GM19455 (cell line): ENCODE measurements around the gene NRCAM.

Experiments
- ATAC-seq: cut with Tn5 transposase; IDR thresholded peaks from one replicate; pipeline ENCODE4 v1.9.1; 2021; ENCODE audit not compliant: unreplicated experiment

NRCAM gene

DNA sequence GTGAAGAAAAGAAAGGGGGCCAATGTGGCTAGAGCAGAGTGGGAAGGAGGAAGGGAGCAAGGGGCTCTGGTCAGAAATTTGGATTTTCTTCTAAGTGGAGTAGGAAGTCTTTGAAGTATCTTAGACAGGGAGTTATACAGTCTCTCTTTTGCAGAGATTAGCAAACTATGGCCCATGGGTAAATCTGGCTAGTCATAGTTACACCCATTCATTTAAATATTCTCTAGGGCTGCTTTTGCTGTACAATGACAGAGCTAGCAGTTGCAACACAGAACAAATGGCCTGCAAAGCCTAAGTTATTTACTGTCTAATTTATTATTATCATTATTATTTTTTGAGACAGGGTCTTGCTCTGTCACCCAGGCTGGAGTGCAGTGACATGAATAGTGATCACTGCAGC, 315.6 kb downstream of the NRCAM start:
- no peak for ATAC-seq

- ATAC-seq = no peak
Observed at GRCh38 chr7:108138911-108139310, 317.3 kb downstream of the NRCAM start.

- ATAC-seq = no peak
Observed at GRCh38 chr7:108137993-108138392, 318.2 kb downstream of the NRCAM start.

GRCh38 chr7:108137040-108137439, 319.2 kb downstream of the NRCAM start:
- ATAC-seq = no peak

DNA sequence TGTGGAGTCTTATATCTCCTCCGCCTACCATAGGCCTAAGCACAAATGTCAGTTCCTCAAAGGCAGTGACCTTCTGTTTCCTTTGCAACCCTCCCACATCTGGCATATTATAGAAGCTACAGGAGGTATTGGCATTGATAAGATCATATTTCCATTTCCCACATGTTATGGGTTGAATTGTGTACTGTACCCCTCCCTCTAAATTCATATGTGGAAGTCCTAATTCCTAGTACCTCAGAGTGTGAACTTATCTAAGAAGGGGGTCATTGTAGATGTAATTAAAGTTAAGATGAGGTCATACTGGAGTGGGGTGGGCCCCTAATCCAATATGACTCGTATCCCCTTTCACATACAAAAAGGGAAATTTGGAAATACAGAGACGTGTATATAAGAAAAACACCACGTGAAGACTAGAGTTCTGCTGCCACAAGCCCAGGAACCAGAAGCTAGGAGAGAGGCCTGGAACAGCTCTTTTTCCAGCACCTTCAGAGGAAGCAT, 320.0 kb downstream of the NRCAM start:
- no peak for ATAC-seq

- ATAC-seq = peak; percentile 95
Observed at GRCh38 chr7:108135446-108136190, 320.6 kb downstream of the NRCAM start.

DNA sequence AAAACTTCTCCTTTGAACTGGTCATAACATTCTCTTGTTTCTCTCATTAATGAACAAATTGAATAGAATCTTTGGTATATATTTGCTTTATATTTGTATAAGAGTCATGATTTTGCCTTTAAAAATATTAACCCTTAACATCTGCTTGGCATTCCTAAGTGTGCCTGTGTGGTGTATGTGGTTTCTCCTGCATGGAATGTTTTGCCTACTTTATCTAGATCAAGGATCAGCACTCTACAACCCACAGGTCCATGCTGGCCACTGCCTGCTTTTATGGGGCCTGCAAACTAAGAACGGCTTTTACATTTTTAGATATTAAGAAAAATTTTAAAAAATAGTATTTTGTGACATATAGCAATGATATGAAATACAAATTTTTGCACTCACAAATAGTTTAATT, 321.8 kb downstream of the NRCAM start:
- no peak for ATAC-seq

- no peak for ATAC-seq
Observed at GRCh38 chr7:108132551-108133265, 323.5 kb downstream of the NRCAM start.

DNA sequence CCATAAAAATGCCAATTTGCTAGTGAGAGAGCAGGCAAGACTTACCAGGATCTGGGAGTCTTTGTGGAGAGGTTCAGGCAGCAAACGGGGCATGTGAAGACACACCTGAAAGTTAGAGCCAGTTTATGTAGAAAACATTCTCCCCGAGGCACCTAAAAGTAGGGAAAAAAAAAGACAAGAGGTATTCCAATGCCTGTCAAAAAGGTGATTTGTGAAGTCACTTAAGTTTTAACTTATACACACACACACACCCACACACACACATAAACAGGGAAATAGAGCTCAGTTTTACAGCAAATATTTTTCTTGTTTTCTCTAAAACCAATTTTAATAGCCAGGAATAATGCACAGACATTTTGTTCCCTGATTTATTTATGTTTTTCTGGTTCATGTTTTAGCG, 326.0 kb downstream of the NRCAM start, which contains the start of gene LAMB4:
LAMB4 (minus strand) TSS at position 101 of the 400 bp plus-strand sequence. CDS start 7,197 bp downstream, outside the sequence.
- ATAC-seq = no peak

DNA sequence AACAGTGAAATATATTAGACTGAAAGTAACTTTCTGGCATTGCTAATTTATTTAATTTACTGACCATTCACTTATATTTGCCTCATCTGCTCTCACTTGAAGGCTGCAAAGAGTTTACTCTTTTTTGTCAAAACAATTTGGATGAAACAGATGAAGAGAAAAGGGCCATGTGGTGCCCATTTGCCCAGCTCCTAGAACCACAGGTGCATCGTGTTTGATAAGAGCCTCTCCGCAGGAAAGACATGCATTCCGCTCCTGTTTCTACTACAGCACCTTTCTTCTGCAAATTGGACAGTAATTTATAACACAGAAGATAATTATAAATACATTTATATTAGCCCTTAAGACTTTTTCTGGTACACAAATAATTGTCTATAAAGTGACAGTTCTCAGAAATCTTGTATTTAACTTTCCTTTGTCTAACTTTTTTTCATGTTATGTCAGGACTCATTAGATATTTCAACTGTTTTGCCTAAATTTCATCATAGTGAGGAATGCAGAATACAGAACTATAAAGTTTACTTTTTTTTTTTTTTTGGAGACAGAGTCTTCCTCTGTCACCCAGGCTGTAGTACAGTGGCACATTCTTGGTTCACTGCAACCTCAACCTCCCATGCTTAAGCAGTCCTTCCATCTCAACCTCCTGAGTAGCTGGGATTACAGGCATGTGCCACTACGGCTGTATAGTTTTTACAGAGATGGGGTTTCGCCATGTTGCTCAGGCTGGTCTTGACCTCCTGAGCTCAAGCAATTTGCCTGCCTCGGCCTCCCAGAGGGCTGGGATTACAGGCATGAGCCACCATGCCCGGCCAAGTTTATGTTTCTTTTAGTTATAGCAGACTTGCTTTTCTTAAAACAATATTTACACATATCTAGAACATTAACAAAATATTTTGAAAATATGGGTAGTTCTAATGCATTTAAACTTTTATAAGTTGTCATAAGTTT, 326.9 kb downstream of the NRCAM start:
- no peak for ATAC-seq

DNA sequence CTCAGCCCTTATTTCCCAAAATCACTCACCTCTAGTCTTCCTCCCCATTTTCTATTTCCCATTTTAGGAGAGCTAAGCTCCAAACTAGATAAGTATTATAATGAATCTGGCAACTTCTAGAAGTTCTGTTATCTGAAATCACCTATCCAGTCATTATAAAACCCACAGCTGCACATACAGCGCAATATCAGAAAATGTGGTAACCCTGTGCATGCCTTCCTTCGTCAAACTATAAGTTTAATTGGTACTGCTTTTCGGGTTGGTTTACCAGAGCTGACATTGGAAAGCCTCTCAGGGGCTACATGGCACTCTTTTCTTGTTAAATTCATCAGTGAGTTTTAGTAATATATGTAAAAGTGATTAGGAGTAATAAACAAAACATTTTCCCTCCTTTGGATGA, 327.7 kb downstream of the NRCAM start:
- no peak for ATAC-seq

DNA sequence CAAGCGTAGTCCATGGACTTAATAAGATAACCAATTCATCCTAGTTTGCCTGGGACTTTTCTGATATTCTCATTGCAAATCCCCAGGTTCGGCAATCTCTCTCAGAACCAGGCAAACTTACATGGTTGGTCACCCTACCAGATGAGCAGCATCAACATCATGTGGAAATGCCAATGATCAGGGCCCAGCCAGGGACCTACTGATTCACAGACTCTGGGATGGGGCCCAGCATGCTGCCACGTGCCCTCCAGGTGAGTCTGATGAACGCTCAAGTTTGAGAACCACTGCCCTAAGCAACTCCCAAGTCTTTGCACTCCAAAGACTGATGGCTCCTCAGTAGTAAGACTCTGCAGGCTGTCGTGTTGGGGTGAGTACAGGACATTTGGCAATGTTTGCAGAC, 328.8 kb downstream of the NRCAM start:
- ATAC-seq = no peak

DNA sequence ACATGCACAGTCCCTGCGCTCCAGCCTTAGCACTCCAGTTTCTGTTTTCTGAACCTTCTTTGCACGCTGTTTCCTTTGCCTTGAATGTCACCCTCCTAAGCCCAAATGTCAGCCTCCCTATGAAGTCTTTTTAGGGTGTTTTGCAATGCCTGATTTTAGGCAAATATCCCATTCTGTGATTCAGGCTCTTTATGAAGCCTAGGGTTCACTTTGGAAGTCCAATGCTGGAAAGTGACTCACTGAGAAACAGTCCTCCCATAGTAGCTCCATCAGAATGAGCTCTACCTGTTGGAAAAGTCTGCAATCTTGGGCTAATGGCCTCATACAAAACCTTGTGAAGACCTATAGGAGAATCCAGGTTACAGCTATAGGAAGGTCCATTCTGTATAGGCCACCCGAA, 331.4 kb downstream of the NRCAM start:
- ATAC-seq = no peak

DNA sequence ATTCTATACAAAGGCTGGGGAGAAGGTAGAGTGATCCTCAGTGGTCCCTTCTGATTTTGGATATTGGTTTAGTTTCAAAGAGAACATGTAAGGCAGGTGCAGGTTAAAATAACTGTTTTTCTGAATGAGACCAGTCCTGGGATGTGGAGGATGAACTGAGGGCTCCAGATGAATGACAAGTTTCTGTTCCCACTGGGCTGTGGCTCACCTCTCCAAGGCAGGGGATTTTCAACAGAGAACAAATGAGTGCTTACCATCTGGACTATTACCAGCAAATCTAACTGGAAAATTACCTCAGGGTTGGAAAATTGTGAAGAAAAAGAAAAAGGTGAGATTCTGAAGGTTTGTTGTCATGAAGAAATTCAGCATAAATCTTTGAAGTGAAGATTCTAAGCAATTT, 334.1 kb downstream of the NRCAM start:
- ATAC-seq = no peak

- ATAC-seq = no peak
Observed at GRCh38 chr7:108120933-108121332, 335.3 kb downstream of the NRCAM start.

DNA sequence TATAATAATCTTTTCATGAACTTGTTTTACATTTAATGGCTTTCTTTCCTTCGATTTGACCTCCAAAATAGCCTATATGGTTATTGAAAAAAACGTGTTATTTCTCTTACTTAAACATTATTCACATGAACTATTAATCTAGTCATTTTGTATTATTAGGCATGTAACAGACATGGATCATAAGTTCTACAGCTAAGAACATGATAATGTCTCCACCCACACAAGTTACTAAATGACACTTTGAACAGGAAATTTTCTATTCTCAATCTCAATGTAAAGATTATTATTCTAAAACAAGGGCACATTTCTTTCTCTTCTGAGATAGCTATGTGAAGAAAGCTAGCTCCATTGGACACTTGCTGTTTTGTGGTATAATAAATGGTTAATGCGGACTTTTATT, 336.0 kb downstream of the NRCAM start:
- no peak for ATAC-seq

GRCh38 chr7:108118959-108119358, 337.3 kb downstream of the NRCAM start:
- no peak for ATAC-seq

DNA sequence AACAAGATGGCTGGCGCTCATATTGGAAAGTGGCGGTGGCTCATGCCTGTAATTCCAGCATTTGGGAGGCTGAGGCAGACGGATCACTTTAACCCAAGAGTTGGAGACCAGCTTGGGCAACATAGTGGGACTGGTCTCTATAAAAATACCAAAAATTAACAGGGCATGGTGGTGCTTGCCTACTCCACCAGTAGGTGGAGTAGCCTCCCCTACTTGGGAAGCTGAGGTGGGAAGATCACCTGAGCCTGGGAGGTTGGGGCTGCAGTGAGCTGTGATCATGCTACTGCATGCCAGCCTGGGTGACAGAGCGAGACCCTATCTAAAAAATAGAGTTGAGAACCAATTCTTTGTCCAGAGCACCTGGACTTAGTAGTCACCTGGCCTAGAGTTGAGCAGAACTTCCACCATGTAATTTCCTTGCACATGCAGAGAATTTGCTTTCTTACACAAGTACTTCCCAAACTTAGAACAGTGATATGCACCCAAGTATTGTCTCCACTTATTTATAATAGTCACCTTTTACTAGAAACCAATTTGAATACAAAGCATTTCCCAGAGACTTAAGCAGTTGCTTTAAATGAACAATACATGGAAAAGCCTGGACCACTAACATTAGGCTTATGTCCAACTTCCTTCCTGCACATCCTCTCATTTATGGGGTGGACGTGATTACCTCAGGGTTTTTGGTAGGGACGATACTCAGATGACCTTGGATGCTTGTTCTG, 342.0 kb downstream of the NRCAM start:
- ATAC-seq = peak; percentile 77

GRCh38 chr7:108112683-108113082, 343.6 kb downstream of the NRCAM start:
- no peak for ATAC-seq

DNA sequence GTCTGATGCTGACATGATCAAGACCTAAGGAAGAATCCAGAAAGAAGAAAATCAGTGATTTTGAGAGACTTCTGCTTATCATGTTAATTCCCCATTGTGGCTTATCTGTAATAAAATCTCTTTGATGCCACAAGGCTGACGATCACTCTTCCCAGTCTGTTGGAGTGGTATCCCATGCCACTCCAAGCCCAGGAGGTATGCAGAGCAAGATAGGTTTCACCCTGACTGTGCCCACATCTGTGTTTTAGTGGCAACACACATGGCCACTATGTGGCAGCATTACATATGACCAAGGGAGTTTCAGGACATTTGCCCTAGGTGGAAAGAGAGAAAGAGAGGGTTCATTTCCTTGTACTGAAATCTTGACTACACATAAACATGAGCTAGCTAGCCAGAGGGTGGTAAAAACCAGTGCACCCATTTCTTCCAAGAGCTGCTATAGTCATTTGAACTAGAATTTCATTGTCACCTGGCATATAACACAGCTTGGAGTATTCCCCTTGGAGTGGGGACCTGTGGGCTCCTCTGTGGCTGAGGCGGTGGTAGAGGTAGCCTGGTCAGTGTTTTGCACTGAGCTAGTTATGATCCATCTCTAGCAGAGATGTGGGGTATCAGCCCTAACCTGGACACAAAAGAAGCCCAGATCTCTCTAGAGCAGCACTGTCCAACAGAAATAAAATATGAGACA, 346.9 kb downstream of the NRCAM start:
- no peak for ATAC-seq
